Hematopoietic multipotent progenitor cell treated with erythropoietin and hydrocortisone succinate and interleukin-3 and kit ligand, for 6 days (in vitro differentiated cells): ENCODE measurements around the gene ITGA11.

Experiments
- DNase-seq: peaks from one replicate; pipeline ENCODE4 v3.0.0-alpha.2; 2015

ITGA11 gene

DNA sequence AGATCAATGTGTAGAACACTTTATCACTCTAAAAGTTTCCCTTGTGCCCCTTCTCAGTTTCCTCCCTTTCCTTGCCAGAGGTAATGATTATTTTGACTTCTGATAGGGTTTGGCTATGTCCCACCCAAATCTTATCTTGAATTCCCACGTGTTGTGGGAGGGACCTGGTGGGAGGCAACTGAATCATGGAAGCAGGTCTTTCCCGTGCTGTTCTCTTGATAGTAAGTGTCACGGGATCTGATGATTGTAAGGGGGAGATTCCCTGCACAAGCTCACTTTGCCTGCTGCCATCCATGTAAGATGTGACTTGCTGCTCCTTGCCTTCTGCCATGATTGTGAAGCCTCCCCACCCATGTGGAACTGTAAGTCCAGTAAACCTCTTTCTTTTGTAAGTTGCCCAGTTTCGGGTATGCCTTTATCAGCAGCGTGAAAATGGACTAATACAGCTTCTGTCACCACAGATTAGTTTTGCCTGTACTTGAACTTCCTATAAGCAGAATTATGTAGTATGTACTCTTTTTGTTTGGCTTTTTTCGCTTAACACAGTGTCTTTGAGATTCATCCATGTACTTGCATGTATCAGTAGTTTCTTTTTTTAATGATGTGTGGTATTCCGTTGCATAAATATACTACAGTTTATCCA is 147.2 kb downstream of the ITGA11 start:
- peak; percentile 84 for DNase-seq

DNA sequence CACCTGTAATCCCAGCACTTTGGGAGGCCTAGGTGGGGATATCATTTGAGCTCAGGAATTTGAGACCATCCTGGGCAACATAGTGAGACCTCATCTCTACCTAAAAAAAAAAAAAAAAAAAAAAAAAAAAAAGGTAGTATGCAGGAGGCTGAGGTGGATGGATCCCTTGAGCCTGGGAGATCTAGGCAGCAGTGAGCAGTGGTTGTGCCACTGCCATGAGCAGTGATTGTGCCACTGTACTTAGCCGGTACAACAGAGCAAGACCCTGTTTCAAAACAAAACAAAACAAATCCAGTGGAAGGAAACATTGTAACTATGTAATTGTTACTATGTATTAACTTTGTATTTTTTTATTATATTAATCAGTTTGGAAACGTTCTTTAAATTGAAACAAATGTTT is 148.6 kb downstream of the ITGA11 start:
- DNase-seq = no peak

- no peak for DNase-seq
Observed at GRCh38 chr15:68281008-68281407, 151.0 kb downstream of the ITGA11 start.

DNA sequence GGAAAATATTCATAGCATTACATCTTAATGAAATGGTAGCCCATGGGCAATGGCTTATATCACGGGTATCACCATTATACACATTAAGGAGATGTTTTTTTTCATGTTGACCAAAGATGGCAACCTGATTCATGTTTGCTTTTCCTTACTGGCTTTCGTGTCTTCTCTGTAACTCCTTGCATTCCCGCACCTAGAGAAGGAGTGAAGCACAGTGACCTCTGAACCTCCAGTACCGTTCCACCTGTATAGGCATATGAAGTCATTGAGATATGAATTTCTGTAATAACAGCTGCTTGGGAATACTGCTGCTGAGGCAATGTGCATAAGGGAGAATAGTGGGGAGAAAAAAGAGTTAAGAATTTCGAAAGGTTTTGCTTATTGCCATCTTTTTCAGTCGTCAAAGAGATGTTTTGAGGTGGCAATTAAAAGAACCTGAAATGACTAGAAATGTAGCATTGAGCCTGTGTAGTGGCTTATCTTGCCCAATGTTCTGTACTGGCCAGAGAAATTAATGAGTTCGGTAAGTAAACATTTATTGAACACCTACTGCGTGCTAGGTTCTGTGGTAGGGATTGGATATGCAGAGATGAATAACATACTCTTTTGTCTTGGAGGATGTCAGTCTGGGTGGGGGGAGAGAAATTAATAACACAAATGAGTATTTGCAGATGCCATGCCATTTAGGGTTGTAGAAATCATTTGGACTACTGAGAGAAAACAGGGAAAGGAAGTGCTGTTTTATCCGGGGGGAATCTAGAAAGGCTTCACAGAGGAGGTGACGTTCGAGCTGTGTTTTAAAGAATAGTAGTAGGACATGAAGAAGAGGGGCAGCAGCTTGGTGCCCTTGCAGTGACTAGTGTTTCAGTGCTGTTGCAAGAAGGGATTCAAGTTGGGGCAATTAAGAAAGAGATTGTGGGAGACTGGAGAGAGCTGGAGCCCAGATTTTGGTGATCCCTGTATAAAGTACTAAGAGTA is 151.9 kb downstream of the ITGA11 start:
- DNase-seq = no peak

GRCh38 chr15:68278595-68279405 is 153.2 kb downstream of the ITGA11 start:
- DNase-seq = peak; percentile 62

DNA sequence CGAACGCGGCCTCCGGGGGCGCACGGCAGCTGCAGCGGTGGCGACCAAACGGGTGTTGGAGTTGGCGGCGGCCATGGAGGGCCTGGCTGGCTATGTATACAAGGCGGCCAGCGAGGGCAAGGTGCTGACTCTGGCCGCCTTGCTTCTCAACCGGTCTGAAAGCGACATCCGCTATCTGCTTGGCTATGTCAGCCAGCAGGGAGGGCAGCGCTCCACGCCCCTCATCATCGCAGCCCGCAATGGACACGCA is 153.7 kb downstream of the ITGA11 start:
- peak; percentile 77 for DNase-seq

DNA sequence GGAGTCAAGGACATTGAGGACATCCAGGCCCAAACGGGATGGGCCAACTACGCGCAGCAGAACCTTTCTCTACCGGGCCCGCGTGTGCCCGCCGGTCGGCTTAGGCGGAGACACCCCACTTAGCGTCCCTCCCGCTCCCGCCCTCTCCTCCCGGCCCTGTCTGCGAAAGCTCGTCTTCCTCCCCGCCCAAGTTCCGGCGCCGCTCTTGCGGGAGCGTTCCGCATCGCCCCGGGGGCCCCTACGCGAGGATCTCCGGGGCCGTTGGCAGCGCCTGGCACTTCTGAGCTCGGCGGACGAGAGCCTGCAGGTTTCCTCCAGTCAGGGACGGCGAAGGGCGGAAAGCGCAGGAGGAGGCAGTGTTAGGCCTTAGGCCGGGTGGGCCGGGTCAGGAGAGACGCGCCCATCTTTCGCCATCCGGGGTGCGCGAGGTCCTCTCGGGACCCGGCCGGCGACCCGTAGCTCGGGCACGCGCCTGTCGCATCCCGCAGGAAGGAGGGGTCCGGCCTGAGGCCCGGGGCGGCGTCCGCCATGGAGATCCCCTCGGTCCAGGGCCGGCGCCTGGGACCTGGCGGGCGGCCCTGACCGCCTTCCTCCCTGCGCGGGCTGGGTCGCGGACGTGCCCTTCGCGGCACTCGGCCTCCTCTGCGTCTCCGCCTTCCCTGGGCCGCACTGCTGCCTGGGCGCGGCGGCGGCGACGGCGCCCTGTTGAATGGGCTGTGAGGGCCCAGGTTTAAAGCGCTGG is 154.2 kb downstream of the ITGA11 start, which contains the start of gene FEM1B:
Gene FEM1B (plus strand): TSS at position 143 of the 742 bp plus-strand sequence. CDS start 673 bp downstream, outside the sequence.
- peak; percentile 93 for DNase-seq

DNA sequence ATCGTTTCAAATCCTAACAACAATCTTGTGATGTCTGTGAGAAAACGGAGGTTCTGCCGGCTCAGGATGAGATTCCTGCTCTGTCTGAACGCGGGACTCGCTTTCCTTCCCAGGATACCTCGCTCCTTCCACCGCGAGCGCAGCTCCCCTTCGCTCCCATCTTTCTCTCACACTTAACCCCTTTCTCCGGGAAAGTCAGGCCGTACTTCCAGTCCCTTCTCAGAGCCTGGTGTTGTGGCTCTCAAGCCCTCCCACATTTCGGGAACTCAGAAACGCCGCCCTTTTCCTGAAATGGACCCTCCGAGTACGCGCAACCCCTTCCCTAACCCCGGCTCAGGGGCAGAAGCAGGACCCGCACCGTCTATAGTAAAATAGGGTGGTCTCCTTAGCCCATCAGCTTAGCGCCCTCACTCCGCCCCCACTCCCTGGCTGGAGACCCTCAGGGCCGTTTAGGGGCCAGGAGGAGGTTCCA is 154.8 kb downstream of the ITGA11 start:
- DNase-seq = peak; percentile 62

GRCh38 chr15:68276668-68277067 is 155.3 kb downstream of the ITGA11 start:
- peak; percentile 24 for DNase-seq

DNA sequence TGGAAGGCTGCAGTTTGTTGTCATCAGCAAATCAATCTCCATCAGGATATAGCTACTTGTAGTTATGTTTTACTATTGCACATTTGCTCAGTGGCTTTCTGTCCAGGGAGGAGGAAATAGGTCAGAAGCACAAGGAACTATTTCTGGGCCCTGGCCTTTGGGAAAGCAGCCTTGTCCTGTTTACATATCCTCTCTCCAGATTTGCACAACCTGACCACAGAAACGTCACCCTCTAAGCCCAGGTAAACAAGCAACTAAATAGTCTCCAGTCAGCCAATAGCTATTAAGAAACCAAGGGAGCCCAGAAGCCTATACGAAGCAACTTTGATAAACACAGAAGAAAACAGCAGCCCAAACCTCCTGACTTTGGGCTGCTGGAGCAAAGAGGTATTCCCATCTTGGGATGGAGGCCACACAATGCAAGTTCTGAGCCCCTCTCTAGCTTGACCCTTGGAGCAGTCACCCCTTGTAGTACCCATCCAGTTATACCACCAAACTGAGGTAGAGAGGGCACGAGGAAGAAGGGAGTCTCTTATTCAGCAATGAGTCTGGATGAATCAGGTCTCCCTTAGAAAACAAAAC is 156.7 kb downstream of the ITGA11 start:
- DNase-seq = no peak

GRCh38 chr15:68274201-68274848 is 157.6 kb downstream of the ITGA11 start:
- DNase-seq = no peak

DNA sequence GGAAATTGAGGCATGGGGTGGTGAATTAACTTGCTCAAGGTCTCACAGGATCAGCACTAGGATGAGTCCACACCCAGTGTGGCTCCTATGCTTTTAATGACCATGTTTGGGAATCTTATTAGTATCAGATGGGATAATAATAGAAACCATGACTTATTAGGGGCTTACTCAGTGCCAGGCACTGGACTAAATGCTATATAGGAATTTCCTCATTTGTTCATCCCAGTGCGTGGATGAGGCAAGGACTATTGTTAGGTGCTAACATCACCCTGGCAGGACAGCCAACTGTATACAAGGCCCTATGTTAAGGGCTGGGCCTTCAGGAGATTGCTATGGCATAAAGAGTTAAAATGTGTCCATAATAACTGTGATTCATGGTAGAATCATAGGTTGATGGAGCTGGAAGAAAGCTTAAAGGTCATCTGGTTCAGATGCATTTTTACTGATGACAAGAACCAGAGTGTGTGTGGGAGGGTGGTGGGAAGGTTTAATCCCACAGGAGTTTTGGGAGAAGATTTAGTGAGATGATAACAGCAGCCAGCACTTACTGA is 159.2 kb downstream of the ITGA11 start:
- DNase-seq = no peak

GRCh38 chr15:68271854-68272471 is 160.0 kb downstream of the ITGA11 start:
- no peak for DNase-seq

DNA sequence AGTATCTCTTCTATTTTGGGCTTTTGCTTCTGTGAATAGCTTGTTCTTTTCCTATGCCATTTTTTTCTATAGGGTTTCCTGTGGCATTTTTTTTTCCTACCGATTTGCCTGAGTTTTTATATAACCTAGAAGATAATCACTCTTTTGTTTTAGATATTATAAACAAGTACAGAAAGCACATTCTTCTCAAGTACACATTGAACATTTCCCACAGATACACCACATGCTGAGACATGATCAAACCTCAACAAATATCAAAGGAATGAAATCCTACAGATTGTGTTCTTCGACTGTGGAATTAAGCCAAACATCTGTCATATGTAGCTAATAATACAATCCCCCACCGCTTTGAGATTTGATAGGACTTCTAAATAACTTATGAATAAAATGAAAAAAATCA is 163.6 kb downstream of the ITGA11 start:
- DNase-seq = no peak

GRCh38 chr15:68265674-68266073 is 166.3 kb downstream of the ITGA11 start:
- DNase-seq = no peak

GRCh38 chr15:68265081-68265480 is 166.9 kb downstream of the ITGA11 start:
- no peak for DNase-seq

DNA sequence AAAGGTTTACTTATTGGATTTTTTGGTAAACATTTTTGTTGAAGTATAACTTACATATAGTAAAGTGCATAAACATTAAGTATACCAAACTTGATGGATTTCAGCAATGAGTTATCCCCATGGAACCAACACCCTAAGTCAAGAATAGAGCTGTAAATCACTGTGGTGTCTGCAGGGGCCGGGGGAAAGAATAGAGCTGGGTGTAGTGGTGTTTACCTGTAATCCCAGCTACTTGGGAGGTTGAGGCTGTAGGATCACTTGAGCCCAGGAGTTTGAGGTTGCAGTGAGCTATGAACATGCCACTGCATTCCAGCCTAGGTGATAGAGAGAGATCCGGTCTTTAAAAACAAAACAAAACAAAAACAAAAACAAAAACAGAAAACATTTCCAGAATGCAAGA is 167.7 kb downstream of the ITGA11 start:
- DNase-seq = no peak

- DNase-seq = no peak
Observed at GRCh38 chr15:68262514-68263356, 169.2 kb downstream of the ITGA11 start.

DNA sequence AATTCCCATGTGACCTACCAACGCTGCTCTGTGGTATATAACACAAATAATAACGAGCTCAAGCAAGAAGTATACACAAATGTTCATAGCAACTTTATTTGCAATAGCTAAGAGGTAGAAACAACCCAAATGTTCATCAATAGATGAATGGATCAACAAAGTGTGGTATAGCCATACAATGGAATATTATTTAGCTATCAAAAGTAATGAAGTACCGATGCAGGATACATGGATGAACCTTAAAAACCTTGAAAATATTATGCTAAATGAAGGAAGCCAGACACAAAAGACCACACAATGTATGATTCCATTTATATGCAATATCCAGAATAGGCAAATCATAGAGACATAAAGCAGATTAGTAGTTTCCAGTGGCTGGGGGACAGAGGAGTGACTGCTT is 170.0 kb downstream of the ITGA11 start:
- no peak for DNase-seq

DNA sequence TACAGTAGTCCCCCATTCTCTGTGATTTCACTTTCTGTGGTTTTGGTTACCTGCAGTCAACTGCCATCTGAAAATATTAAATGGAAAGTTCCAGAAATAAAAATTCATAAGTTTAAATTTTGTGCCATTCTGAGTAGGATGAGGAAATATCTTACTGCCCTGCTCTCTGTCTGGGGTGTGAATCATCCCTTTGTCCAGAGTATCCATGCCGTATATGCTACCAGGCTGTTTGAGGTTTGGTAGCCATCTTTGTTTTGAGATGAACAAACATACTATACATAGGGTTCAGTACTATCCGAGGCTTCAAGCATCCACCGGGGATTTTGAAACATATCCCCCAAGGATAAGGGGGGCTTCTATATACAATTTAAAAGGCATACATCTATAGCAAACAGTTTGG is 170.7 kb downstream of the ITGA11 start:
- DNase-seq = no peak
